H4 (cell line): ENCODE data around the gene CCDC171. TPM values are rescaled to one million over a fixed set of nuclear protein-coding genes. Genes with fewer than 3 reads are reported as not detected.

Source experiments
- DNase-seq: peaks from one replicate; pipeline ENCODE4 v3.0.0-alpha.2; 2015; ENCODE audit warnings: low spot score
- total RNA-seq: library from RNA; depleted of rRNA; stranded (reverse); fragments of >200 nt; shearing (Covaris generic); gene quantifications from 2 replicates; pipeline ENCODE4 v1.2.3, GENCODE V29; 2014

Gene CCDC171
- total RNA-seq, 1 experiment from 2014 or later, result 1.8 TPM

DNA sequence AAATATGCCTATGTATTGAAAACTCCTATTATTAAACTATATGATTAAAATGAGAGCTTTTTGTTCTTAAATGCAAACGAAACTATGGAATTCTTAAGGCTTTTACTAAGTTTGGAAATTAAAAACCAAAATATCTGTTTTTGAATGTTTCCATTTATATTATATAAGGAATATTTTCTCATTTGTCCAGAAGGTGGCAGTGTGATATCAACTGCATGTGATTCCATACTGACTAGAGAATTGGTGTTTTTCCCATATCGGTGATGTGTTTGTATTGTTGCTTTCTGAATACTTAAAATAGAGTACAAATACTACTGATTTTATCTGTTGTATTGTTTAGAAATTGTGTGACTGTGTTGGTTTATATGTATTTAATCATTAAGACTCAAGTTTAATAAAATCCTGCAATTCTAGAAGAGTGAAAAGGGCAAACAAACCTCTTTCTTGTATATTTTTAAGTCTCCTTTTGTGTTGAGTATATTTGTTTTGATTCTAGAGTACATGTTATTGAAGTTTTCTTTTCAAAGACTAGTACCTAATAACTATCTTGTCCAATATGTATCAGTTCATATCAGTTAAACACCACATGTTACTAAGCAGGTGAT is 320.8 kb downstream of the CCDC171 start:
- peak; percentile 46 for DNase-seq

DNA sequence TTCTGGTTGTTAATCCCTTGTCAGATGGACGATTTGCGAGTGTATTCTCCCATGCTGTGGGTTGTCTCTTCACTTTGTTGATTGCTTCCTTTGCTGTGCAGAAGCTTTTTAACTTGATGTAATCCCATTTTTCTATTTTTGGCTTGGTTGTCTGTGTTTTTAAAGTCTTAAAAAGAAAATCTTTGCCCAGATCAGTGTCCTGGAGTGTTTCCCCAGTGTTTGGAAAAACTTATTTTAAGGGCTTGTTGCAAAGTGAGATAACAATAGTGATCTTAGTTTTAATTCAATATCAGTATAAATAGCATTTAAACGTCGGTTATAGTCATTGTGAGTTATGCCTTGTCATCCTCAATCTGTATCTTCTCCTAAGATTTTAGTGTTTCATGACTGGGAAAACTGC is 329.5 kb downstream of the CCDC171 start:
- DNase-seq, result no peak

DNA sequence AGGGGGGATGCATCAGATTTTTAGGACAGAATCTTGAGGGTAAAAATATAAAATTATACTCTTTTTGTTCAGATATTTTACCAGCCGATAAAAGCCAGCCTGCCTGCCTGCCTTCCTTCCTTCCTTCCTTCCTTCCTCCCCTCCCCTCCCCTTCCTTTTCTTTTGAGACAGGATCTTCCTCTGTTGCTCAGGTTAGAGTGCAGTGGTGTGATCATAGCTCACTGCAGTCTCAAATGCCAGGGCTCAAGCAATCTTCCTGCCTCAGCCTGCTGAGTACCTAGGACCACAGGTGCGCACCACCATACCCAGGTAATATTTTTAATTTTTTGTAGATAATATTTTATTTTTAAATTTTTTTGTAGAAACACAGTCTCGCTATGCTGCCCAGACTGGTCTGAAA is 330.0 kb downstream of the CCDC171 start:
- DNase-seq, result no peak

DNA sequence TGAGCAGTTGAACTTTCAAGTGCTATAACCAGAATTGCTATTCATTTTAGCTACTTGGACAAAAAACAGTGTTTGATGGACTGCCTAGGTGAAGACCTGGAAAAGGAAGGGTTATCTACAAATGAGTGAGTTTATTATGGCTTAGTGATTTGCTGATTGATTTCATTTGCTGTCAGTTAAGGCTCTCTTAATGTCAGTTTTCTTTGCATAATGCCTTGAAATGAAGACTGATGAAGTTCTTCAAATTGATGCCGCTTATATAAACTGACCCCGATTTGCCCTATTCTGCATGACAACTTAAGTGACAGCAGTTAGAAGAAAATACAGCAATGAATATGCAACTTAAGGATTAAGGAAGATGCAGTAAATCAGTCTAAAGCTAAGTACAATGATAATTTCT is 332.6 kb downstream of the CCDC171 start:
- no peak for DNase-seq

DNA sequence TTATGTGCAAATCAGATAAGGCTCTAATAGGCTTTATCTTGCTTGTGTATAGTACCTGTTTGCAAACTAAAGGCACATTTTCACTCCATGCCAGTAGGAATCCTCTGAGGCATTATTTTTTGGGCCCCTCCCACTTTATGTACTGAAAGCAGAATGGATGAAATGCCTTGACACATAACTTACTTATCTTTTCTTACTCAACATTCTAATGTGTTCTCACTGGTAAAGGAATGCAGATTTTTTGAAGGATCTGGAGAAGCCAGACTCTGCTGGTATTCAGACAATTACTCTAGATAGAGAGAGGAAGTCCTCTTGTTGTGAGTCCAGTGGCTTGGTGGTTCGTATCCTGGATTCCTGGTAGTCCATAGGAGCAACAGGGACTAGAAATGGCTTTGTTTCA is 336.7 kb downstream of the CCDC171 start:
- DNase-seq, result no peak

DNA sequence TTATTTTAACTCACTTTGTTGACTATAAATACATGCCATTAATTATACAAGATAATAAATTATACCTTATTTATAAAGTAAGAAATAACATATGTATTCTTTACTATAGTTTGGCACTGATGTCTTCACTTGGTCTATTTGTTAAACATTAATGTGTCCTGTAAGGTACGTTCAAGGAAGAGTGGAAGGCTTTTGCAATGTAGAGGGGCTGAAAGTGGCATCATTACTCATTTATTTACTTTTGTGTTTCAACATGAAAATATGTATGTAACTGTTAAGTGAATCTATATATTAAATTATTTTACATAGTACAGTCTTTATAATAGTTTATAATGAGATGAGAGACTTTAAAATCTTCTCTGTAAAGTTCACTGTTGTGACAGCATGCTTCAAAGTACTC is 348.7 kb downstream of the CCDC171 start:
- no peak for DNase-seq

DNA sequence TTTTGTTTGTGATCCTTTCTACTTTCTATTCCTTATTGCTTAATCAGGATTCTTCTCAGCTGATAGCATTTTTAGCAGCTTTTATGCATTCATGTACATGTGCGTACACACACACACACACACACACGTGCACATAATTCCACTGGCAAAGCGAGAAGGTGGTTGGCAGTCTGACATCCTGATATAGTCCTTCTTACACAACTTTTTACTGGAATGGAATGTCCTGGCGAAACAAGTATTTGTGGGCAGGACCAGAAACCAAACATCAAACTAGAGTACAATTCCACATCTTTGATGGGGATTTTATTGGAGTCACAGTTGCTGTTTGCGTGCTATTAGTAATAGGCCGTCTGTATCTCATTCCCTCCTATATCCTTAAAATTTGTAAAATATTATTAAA is 356.5 kb downstream of the CCDC171 start:
- no peak for DNase-seq

DNA sequence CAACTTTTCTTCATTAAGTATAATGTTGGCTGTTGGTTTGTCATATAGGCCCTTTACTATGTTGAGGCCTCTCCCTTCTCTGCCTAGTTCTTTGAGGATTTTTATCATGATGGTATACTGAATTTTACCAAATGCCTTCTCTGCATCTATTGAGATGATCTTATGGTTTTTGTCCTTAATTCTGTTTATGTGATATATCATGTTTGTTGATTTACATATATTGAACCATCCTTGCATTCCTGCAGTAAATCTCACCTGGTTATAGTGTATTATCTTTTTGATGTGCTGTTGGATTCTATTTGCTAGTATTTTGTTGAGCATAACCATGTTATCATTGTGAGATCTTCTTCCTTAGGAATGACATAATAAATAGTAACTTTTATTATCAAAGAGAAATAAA is 362.9 kb downstream of the CCDC171 start:
- DNase-seq, result no peak

DNA sequence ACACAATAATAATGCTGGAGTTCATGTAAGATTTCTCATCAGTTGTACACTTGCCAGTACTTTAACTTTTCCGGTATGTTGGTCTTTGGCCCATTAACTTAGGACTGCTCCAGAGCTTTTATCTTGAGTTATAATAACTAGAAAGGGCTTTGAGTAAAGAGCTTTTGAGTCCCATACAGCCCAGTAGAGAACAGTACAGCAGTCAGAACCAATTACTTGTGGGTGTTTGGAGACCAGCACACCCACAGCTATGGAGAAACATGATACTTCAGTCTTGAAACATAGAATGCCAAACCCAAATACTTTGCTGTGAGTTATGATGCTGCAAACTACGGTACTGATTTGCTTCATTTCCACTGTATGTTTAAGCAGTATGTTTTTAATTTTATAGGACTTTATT is 374.3 kb downstream of the CCDC171 start:
- DNase-seq, result no peak

DNA sequence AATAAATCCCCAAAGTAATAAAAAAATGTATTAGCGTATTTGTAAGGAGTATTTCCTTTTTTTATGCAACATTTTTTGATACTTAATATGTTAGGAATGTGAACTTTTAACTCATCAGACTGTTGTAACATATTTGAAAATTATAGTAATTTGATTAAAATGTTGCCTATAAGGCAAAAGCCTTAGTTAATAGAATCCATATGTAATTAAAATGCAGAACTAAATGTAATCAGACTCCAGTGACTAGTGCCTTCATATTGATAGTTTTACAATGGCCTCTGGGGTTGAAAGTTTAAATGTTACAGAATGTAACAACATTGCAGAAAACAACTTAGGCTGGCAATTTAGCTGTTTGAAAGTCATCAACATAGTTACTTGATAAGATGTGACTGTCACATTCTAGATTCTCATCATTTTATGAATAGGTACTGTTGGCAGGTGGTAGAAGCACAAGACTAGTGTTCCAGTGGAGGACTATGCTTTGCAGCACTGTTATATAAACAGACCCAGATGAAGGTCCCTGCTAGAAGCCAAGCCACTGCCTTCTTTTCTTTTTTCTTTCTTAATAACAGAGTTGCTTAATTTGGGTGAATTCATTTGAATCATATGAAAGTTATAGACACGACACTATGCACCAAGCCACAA is 382.9 kb downstream of the CCDC171 start:
- no peak for DNase-seq

DNA sequence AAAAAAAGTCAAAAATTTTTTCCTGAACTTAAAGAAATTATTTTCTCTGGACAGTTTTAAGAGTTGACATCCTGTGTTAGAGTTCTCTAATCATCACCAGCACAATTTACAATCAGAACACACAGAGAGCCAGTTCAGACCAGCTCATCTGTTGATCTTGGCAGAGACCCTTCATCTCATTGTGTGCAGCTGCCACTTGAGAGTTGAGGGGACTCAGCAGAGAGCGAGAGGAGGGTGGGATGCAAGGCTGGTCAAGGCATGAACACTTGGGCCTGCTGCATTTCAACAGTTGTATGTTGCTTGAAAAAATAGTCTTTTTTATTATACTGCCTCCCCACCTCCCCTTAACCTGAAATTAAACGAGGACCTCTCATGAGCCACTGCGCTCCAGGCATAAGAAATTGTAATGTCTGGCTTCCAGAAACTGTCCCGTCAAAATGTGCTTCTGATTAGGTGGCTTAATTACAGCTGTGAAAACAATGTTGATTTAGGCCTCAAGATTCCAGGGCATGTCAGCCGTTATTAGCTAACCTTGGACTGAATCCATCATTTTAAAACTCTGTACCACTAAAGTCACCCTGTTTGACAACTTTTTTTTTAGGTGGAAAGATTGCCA is 383.6 kb downstream of the CCDC171 start:
- no peak for DNase-seq

DNA sequence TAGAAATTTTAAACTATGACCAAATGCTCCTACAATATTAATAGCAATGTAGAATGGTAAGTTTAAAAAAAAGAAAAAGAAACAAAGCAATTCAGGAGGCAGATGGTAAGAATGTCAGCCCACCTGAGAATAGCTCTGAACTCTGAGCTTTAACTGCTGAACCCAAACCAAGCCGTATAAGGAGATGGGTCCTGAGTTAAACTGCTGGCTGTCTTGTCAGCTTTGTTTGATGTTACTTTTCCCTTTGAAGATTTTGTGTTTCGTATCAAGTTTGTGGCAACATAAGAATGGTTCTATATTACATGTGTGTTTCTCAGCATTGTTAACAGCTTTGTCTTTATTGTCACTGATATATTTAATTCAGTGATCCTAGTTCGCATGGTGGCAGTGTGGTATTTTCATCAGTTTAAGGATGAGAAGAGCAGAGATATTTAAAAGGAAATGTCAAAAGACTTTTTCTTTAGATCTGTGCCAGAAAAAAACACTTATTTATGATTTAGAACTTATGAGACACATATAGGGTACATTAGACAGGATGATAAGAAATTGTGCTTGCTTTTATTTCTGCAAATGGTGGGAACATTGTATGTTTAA is 390.1 kb downstream of the CCDC171 start:
- DNase-seq, result no peak

DNA sequence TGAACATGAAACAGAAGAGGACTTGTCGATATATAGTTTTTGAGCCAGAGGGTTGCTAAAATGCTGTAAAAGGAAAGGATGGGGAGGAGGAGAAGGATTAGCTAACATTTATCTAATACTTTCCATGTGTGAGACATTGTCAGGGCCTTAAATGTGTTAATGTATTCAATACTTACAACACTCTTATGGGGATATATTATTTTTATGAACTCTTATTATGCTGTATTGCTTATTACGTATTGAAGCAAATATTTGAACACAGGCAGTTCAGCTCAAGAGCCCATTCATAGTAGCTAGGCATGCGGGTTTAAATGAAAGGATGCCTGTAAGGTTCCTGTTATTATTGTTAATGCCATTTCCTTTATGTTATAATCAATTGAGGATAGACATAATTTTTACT is 391.5 kb downstream of the CCDC171 start:
- DNase-seq, result no peak

DNA sequence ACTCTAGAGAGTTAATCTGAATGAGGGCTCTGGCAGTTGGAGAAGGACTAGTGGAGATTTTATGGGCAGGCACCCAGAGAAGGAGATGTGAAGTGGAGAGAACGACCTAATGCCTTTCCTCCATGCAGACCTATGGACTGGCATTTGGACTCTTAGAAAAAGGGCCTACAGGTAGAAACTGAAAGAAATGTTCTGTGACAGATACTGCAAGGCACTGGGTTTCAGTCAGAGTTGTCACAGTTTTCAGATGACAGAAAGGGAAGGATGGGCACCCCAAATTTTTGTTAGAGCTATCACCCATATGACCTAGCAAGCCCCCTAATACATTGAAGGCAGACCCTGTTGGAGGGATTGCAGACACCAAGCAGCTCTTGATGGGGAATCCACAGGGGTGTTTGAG is 406.8 kb downstream of the CCDC171 start:
- no peak for DNase-seq

DNA sequence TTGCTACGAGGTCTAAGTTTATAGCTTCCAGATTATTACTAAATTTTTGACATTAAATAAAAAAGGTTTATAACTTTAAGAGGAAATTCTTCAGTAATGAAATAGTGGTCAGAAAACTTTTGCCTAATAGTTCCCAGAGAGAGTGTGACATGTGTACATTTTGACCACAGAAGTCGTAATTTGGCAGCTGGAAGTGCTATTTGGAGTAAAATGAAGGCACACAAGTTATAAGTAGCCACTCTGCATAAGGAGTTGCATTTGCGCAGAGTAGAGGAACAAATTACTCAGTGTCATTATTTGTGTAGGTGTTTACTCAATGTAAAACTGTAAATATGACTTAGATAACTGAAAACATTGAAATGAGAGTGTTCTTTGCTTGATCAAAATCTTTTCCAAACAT is 408.4 kb downstream of the CCDC171 start:
- no peak for DNase-seq

DNA sequence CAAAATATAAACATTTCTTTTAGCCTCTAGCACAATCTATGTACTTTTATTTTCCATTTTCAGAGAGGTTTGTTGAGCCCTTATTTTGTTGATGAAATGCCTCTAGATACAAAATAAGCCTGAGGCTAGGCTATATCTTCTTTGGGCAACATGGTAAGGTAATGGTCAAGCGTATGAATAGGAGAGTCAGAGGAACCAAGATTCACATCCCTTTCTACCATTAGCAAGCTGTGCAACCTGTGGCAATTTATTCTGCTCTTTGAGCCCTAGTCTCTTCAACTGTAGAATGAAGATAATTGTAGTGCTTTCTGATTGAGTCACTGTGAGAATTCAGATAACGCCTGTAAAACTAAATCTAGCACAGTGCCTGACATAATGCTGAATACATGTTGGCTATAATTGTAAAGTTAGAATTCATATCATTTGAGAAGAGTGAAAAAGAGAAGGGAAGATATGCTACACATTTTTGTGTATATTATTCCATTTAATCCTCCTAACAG is 412.5 kb downstream of the CCDC171 start:
- DNase-seq, result no peak

DNA sequence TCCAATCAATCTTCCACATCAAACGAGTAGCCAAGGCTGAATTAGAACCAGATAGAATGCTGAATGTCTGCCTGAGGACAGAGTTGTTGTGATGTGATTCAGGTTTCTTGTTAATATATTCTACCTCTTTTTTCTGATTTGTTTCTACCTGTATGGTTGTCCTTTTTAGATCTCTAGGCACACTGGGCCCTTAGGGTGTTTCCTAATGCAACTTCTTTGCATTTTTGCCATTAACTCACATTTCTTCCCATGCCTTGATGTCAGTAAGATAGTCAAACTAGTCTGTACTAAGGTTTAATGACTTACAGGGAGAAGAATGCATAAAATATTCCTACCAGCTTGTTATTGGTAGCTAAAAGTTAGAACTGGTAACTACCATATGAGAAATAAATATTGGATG is 413.6 kb downstream of the CCDC171 start:
- DNase-seq, result no peak

DNA sequence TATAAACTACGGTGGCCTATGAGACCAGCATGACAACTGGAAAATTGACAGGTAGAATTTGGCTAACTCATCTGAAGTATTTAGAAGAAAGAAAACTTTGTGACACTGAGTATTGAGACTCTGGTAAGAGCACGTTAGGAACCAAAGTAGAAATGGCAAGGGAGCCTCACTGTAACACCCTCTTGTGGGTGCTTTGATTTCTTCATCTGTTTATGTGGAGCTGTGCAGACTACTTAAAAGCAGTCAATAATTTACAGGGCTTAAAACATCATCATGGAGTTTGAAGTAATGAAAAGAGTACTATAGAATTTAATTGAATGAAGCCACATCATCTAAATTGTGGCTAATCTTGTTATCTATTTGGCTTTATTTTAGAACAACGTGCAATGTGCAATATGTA is 414.2 kb downstream of the CCDC171 start:
- DNase-seq, result no peak

DNA sequence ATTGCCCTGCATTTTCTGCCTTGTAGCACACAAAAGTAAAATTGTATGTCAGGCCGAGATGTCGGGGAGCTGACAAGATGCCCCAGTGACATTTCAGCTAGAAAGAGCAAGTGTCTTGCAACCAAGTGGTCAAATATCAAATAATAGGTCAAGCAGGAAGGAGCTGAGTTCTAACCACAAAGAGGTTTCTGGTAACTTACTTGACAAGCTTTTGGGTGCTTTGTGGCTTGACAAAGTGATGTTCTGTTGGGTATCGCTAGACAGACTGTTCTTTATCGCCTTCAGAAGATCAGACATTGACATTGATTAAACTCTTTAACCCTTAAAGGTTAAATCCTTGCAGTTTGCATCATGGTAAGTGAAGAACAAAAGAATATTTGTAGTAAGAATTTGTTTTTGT is 419.9 kb downstream of the CCDC171 start:
- DNase-seq, result no peak

DNA sequence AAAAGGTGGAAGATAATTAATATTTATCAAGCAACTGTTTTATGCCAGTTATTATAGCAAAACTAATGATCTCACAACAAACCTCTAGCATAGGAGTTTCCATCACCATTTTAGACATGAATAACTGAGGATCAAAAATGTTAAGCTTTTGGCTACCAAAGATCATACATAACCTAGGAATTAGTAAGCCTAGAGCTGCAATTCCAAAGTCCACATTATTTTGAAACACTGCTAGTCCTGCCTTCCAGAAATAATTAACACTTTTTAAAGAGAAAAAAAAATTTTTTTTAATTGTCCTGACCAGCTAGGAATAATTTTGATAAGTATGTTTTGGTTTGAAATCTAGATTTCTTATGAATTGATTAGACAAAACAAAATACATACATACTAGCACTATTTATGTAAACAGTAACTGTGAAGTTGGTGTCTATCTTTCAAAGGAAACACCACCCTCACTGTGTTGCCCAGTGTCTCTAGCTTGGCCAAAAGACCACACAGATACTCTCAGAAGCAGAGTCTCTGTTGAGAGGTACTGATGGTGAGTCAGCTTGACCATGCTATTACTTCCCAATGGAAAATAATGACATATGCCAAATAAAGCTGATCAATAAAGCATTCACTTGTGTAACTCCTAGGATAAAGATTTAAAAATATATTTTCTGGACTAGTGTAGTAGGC is 422.4 kb downstream of the CCDC171 start:
- no peak for DNase-seq

DNA sequence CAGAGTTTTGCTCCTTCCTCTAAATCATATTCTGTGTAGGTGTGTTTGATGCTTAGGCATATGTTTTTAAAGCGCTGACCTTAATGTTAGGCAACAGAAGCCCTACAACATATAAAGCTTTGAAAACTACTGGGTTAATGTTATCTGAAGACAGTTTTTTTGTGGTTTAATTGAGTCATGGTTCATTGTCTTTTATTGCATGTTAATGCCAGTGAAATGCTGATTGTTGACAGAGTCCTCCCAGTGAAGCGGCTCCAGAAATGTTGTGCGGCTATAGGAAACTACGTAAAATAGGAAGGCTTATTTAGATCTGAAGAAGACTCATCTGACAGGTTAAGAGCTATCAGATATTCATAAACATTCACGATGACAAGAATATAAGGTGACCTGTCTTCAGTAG is 424.6 kb downstream of the CCDC171 start:
- DNase-seq, result no peak

DNA sequence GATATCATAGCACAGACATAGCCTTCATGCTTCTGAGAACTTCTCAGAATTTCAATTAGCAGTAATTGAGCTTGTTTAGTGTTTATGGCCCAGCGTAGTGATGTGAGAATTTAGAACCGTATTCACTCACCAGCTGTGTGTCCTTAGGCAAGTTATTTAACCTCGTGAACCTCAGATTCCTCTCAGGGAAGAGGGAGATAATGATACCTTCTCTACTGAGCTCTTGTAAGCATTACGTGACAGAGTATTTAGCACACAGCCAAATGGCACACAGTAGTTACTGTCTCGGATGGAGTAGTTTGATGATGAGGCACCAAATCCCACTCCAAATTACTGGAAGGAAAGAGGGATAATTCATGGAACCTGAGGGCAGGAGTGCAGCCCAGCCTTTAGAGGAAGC is 429.3 kb downstream of the CCDC171 start:
- no peak for DNase-seq
